ENCODE measurements around the gene TRDN.

TRDN gene

DNA sequence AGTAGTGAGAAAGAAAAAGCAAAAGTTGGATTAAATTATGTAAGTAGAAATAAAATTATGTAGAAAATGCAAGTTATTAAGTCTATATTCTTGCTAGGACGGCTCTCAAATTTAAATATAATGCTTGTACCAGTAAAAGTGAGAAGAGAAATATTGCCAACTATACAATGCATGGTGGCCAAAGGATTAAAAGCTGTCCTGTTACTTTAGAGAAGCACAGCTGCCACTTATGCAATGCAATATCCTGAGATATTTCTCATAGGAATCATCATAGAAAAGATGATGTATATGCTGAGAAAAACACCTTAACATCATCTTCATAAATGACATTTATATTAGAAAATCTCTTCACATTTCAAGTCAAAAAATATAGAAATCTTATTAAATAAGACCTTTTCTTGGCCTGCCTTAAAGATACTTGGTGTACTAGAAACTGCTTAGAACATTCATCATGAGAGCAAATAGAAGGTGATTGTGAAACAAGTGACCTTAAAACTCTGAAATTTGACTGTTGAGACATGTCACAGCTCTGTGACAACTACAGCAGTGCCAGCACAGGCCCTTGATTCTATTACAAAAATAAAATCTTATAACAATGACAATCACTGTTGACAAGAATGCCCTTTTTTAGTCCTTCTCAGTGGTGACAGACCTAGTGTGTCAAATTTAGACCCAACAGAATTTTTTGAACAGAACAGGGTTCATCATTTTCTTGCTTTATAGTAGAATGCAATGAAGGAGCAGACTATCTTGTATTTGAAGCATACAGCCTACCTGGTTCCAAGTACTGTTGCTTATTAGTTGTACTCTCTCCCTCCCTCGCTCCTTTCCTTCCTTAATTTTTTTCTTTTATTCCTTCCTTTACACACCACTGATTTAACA is 467.6 kb downstream of the TRDN start:
- no peak for DNase-seq (ENCODE audit: low spot score)

DNA sequence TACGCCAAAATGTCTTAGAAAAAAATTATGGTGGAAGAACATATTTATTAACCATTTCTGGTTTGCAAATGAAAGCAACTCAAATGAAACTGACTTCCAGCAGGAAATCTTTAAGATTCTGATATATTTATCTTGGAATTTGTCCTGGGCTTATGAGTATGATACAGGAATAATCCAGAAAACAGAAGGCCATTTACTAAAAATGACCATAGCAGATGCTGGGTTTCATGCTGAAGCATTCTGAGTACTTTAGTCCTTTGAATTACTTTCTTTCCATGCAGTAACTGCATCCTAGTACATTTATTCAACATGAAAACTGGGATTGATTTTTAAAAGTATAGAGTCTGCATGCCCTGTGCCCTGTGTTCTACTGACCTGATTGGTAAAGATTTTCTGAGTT is 468.3 kb downstream of the TRDN start:
- no peak for DNase-seq (ENCODE audit: low spot score)
